HG03439 (cell line): Measurements from ENCODE around the gene CALML3.

Experiments used
- ATAC-seq: cut with Tn5 transposase; IDR thresholded peaks from one replicate; pipeline ENCODE4 v1.9.1; 2021; ENCODE audit warnings: mild to moderate bottlenecking, moderate library complexity; ENCODE audit not compliant: unreplicated experiment

The CALML3 gene

DNA sequence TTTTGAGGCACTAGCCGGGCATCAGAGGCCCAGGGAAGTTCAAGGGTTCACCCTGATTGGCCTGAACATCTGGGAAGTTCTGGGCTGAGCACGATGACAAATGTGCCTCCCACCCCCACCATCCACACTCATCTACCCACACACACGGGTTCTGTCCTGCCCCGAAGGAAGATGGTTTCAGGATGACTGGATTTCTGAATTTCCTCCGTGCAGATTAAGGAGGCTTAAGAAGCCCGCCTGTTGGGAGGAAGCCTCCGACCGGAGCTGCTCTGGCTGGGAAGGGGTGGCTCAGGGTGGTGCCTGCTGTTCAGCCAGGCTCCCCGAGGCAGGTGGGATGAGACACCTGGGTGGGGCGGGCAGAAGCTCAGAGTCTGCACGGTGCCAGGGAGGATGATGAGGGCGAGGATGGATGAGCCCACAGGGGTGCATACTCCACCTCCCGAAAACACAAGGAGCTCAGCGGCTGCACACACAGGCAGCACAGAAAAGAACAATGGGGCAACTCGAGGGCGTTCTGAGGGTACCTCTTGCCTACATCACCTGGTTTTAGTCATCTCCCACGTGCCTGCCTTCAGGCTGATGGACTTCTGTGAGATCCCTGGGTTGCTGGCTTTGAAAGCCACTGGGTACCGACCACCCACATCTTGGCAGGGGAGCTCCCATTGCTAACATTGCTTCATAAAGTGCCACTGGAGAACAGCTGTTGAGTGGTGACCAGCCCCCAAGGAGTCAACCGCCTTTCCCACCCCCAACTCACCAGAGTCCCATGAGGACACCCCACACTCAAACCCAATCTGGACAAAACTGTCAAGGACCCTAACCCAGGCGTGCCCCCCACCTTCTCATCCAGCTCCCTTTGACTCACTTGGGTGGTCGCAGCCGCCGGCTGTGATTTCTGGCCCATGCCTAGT is 41.2 kb downstream of the CALML3 start:
- no peak for ATAC-seq

DNA sequence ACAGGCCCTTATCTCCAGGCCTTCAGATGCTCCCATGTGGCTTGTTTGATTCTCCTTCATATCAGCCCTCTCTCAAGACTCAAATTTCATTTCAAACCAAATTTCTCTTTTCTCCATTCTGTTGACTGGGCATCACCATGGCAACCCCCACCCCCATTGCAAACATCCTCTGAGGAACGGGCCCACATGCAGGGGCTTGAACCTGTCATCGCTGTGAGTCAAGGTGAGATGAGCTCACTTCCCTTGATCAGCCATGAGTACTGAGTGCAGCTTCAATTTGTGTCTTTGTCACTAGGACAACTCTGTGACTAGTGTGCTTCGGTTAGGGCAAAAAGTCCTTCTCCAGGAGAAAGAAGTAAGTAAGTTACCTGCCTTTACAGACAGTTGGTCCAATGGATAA is 41.9 kb downstream of the CALML3 start:
- no peak for ATAC-seq

DNA sequence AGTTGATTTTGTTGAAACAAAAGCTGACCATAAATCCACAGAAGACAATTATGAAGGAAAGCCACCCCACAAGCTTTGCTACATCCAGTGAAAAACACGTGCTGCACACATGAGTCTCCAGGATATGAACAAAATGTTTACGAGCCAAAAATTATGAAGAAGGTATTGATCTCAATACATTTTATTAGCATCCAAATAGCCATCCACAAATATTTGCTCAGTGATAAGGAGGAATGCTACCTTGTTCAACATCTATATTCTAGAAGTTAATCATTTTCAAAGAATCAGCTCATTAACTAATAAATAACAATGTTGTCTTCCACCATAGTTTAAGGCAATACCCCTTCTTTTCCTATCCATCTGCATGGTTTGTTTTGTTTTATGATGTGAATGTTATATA is 42.7 kb downstream of the CALML3 start:
- no peak for ATAC-seq

DNA sequence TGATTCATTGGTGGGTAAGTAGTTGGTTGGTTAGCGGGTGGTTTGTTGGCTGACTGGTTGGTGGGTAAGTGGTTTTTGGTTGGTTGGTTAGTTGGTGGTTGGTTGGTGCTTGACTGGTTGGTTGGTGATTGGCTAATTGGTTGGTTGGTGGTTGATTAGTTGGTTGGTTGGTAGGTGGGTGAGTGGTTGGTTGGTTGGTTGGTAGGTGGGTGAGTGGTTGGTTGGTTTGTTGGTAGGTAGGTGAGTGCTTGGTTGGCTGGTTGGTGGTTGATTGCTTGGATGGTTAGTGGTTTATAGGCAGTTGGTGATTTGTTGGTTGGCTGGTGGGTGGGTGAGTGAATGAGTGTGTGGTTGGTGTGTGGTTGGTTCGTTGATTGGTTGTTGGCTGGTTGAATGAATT is 44.2 kb downstream of the CALML3 start:
- no peak for ATAC-seq

DNA sequence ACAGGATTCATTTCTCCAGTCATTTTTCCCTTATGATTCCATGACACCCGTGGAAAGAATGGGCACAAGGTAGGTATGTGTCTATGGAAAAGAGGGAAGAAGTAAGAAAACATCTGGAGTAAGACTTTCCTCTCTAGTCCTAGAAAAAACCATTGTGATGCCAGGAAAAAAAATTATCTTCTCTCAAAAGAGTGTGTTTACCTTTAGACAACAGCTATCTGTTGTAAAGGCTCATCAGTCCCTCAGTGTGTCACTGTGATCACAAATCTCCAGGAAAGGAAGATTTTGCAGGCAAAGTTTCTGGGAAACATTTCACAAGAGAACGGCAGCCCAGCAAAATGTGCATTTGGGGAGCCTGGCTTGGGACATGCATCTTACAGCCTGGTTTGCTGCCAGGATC is 44.8 kb downstream of the CALML3 start:
- ATAC-seq = no peak

DNA sequence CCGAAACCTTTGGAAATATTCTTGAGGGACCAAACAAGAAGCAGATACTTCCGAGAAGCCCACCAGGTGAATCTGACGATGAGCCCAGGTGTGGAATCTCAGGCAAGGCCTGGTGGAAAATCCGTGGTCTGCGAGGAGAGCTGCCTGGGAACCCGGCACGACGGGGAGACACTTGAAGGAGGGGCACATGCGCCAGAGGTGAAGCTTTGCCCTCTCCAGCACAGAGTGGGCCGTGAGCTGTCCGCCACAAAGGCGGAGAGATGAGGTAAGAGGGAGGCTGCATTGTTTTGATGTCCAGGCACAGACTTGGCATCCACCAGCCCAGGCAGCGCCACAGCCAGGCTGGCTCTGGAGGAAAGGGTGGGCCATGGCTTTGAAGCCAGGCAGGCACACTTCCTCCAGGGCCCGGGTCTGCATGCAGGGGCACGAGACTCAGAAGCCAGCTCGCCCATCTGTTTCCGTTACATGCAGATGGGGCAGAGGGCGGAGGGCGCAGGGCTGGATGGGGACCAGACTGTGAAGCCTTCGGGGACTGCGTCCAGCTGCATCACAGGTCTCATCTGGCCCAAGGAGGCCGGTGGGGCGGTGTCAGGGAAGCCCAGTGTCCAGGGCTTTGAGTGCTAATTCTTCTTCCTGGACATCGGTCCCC is 45.4 kb downstream of the CALML3 start:
- no peak for ATAC-seq

DNA sequence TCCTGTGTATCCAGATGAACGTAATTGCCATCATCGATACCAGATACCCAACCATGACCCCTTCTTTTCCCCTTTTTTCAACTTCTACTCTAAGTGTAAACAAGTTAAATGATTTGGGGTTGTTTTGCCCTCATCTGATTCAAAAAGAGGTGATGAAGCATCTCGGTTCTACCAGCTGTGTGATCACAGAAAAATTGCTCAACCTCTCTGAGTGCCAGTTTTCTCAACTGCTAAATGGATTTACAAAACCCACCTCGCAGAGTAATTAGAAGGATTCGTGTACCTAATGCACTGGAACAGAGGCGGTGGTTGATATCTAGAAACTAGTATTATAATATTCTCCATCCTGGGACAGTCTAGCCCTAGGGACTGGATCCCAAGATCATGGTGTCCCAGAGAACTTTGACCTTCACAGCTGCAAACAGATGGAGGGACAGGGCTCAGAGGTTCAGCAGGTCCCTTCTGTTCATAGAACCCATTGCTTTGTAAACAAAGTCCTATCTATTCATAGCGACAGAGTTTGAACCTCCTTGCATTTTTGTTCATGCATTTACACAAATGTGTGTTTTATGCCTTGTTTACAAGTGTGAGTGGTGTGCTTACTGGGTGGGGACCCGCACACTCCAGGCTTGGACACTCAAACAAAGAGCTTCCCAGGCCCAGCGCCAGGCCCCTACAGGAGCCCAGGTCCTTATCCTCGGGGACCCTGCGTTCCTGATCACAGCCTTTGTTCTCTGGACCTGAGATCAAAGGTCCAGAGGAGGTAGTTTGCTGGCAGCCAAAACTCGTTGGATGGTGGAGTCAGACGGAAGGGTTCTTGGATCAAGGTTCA is 46.4 kb downstream of the CALML3 start:
- no peak for ATAC-seq

DNA sequence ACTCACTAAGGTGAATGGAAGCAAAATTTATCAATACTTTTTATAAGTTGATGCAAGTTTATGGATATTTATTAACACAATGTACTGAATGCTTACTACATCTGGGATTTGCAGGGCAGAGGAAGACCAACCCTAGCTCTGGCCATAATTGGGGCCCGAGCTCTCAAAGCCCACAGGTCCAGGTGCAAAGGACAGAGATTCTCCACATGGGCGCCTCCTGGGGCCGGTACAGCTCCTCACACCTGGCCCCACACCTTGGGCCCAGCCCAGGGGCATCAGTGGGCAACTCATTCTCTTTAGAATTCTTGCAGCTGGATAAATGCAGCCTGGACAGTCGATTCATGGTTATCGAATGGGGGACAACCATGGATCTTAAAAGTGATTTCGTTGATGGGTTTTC is 47.1 kb downstream of the CALML3 start:
- no peak for ATAC-seq

GRCh38 chr10:5573319-5573950 is 48.7 kb downstream of the CALML3 start:
- no peak for ATAC-seq

- no peak for ATAC-seq
Observed at GRCh38 chr10:5573968-5574641, 49.3 kb downstream of the CALML3 start.

GRCh38 chr10:5574642-5575131 is 49.9 kb downstream of the CALML3 start:
- ATAC-seq = no peak

DNA sequence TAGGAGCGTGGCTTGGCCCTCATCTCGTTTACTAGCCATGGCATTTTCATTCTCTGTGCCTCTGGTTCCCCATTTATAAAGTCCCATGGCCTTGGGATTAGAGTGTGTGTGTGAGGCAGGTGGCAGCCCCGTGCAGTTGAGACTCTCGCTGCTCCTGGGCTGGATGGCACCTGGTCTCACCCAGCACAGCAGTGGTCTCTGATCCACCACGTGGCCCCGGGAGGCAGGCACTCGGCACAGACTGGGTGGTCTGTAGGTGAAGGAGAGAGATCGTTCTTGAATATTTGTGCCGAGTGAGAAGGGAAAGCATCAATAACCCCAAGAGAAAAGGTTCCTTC is 50.4 kb downstream of the CALML3 start:
- ATAC-seq = no peak

DNA sequence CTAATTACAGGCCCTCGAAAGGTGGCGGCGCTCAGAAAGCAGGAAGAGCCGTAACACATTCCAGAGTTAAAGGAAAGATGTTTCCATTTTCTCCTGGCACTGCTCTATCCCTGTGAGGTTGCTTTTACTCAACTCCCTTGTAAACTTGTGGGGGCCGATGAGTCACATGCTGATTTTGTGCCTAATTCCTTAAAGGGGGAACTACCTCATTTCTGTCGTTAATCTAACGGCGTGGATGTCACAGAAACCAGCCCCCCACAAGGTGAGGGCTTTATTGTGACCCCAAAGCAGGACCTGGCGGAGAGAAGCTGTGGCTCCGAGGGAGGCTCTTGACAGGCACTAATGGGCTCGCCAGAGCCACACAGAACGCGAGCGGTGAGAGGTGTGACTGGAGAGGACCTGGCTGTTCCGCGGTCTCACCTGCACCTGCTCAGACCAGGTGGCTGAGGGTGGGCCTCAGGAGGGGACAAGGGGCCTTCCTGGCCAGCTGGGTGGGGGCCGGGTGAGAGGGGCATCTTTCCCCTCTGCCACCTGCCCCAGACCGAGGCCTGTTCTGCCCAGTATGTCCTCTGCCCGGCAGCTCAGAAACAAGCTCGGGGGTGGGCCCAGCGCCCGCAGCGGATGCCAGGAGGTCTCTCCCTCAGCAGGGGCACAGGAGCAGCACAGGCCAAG is 50.9 kb downstream of the CALML3 start:
- ATAC-seq = no peak

GRCh38 chr10:5576154-5576748 is 51.5 kb downstream of the CALML3 start:
- ATAC-seq = no peak
